CD4-positive, alpha-beta T cell (primary cell): Measurements from ENCODE around the gene GNB3. TPM values are rescaled to one million over a fixed set of nuclear protein-coding genes. Genes with fewer than 3 reads are reported as not detected.

ENCODE experiments used
- ATAC-seq: fragments of 200-7000 bp; cut with Tn5 transposase; one replicate; pipeline ENCODE4 v1.10.0; 2022; ENCODE audit warnings: mild to moderate bottlenecking; ENCODE audit not compliant: poor library complexity
- CTCF ChIA-PET: fragments of 350-600 bp; sonication (Branson Sonifier 250); formaldehyde crosslinking; loops from one replicate; lab custom pipeline; 2021; ENCODE audit warnings: antibody characterized with exemption, inconsistent platforms; lab: Charles Lee
- POLR2A ChIA-PET: fragments of 350-600 bp; sonication (Branson Sonifier 250); formaldehyde crosslinking; loops from one replicate; lab custom pipeline; 2021; ENCODE audit warnings: antibody characterized with exemption, inconsistent platforms; lab: Charles Lee
- DNase-seq, 14 experiments: peaks; one replicate each; pipeline ENCODE4 v3.0.0-alpha.2; 2013 to 2020; ENCODE audit warnings: mixed read lengths in 2 of 14
- H3K27ac ChIP-seq, 2 donors: one replicate each; pipeline versions ENCODE4 v1.5.1 to v1.7.0; 2013; ENCODE audit warnings: low read length in 2 of 2, low read depth in 1 of 2, mild to moderate bottlenecking in 1 of 2
- H3K27me3 ChIP-seq, 2 experiments: 1 replicate in 1 of 2; 2 replicates in 1 of 2; pipeline versions ENCODE4 v1.6.1 to v1.7.0; 2013; ENCODE audit warnings: low read length in 2 of 2, control low read depth in 1 of 2, mild to moderate bottlenecking in 1 of 2, moderate library complexity in 1 of 2; ENCODE audit not compliant: insufficient read depth in 2 of 2, control insufficient read depth in 1 of 2
- H3K36me3 ChIP-seq: one replicate; pipeline ENCODE4 v1.6.1; 2013; ENCODE audit warnings: low read length, control low read depth; ENCODE audit not compliant: insufficient read depth
- H3K4me1 ChIP-seq: one replicate; pipeline ENCODE4 v1.6.1; 2013; ENCODE audit warnings: low read length, control low read depth; ENCODE audit not compliant: insufficient read depth
- H3K4me3 ChIP-seq: one replicate; pipeline ENCODE4 v1.5.1; 2013; ENCODE audit warnings: mild to moderate bottlenecking, low read length, moderate library complexity
- H3K9me3 ChIP-seq, 2 experiments: 1 replicate in 1 of 2; 2 replicates in 1 of 2; pipeline versions ENCODE4 v1.6.1 to v1.7.0; 2013; ENCODE audit warnings: low read length in 2 of 2, mild to moderate bottlenecking in 2 of 2, control low read depth in 1 of 2, moderate library complexity in 1 of 2; ENCODE audit not compliant: control insufficient read depth in 1 of 2, insufficient read depth in 1 of 2
- H3K27ac Mint-ChIP-seq: one replicate; pipeline ENCODE4 v1.8.0; 2020; ENCODE audit warnings: mixed read lengths
- H3K27me3 Mint-ChIP-seq: one replicate; pipeline ENCODE4 v1.8.0; 2021; ENCODE audit warnings: mixed read lengths
- H3K36me3 Mint-ChIP-seq: one replicate; pipeline ENCODE4 v1.8.0; 2021; ENCODE audit warnings: low read depth, mixed read lengths
- H3K4me1 Mint-ChIP-seq: one replicate; pipeline ENCODE4 v1.8.0; 2021; ENCODE audit warnings: low read depth, mixed read lengths
- H3K4me3 Mint-ChIP-seq: one replicate; pipeline ENCODE4 v1.8.0; 2020; ENCODE audit warnings: mild to moderate bottlenecking, mixed read lengths
- H3K9me3 Mint-ChIP-seq: one replicate; pipeline ENCODE4 v1.8.0; 2020; ENCODE audit warnings: mixed read lengths
- intact Hi-C, 2 experiments: fragments of 100-400 bp; cut with DNase I in 1 of 2; cut with micrococcal nuclease in 1 of 2; formaldehyde crosslinking; loops; one replicate each; pipeline versions ENCODE4 v1.15.1 to v1.9.0; 2023 to 2025; cut with DNase I, micrococcal nuclease
- total RNA-seq, 174 experiments: library from RNA in 2 of 174; stranded (reverse) in 2 of 174; gene quantifications; one replicate each; pipeline ENCODE4 v1.2.3 and lab custom pipeline; 2021 to 2026
- TF ChIP-seq, protein P1 (sequence below): fragments of 200-600 bp; IDR thresholded peaks from one replicate; pipeline ENCODE4 v1.8.0; 2022; ENCODE audit warnings: antibody characterized with exemption, mild to moderate bottlenecking

The GNB3 gene
- total RNA-seq, 2 experiments from 2014 or later, result 0.75 to 0.85 TPM

DNA sequence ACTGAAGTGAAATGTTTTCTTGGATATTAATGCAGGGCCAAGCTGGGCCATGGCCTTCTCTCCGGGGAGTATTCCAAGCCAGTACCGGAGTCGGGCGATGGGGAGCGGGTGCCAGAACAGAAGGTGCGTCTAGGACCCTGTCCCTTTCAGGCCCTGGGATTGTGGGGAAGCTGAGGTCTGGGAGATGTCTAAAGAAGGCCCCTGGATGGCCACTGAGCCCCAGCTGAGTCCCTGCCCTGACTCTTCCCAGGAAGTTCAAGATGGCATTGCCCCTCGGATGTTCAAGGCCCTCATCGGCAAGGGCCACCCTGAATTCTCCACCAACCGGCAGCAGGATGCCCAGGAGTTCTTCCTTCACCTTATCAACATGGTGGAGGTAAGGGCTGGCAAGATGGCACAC, 19.4 kb downstream of the GNB3 start:
- Mint-ChIP-seq H3K4me3 (no peak overlapping the region), H3K27me3 (no peaks in the 10 kb centered on the region), H3K4me1 (peaks cover 15% of the 10 kb centered on the region), H3K36me3 (peaks cover 91% of the 10 kb centered on the region), H3K9me3 (no peaks in the 10 kb centered on the region), H3K27ac (no peak overlapping the region)
- intact Hi-C loops, result no loop called here
- Histone ChIP-seq H3K9me3 (no peaks in the 10 kb centered on the region), H3K4me3 (no peak overlapping the region), H3K4me1 (peaks cover 5% of the 10 kb centered on the region), H3K36me3 (peaks cover 93% of the 10 kb centered on the region), H3K27ac (no peak overlapping the region), H3K27me3 (no peaks in the 10 kb centered on the region)
- DNase-seq (peak in 1 of 14 experiments; percentile 12), ATAC-seq (no peak)
- CTCF ChIA-PET, result interaction anchor here (1.0 to 1.5 kb wide), 2 partner anchors 12 to 105 kb away, joined by 3 to 4 read pairs; partner anchors contain the start of gene SPSB2
- TF ChIP-seq, protein P1, sequence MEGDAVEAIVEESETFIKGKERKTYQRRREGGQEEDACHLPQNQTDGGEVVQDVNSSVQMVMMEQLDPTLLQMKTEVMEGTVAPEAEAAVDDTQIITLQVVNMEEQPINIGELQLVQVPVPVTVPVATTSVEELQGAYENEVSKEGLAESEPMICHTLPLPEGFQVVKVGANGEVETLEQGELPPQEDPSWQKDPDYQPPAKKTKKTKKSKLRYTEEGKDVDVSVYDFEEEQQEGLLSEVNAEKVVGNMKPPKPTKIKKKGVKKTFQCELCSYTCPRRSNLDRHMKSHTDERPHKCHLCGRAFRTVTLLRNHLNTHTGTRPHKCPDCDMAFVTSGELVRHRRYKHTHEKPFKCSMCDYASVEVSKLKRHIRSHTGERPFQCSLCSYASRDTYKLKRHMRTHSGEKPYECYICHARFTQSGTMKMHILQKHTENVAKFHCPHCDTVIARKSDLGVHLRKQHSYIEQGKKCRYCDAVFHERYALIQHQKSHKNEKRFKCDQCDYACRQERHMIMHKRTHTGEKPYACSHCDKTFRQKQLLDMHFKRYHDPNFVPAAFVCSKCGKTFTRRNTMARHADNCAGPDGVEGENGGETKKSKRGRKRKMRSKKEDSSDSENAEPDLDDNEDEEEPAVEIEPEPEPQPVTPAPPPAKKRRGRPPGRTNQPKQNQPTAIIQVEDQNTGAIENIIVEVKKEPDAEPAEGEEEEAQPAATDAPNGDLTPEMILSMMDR, result no peak
- POLR2A ChIA-PET, result interaction anchor here (1.2 kb wide), 1 partner anchor 8 kb away, joined by 3 read pairs; the partner anchor contains the start of gene USP5

DNA sequence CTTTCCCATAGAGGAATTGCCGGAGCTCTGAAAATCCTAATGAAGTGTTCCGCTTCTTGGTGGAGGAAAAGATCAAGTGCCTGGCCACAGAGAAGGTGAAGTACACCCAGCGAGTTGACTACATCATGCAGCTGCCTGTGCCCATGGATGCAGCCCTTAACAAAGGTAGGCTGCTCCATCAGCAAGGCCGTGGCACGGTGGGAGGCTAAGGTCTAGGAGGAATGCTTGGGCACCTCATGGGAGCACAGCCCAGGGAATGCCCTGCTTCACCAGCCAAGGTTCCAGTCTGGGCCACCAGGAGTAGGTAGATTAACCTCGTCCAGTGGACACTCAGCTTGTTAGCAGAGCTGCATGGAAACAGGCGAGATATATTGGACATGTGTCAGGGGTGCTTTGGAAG, 20.2 kb downstream of the GNB3 start:
- Histone ChIP-seq H3K27ac (no peak overlapping the region), H3K27me3 (no peaks in the 10 kb centered on the region), H3K4me1 (no peaks in the 10 kb centered on the region), H3K4me3 (no peak overlapping the region), H3K9me3 (no peaks in the 10 kb centered on the region), H3K36me3 (peaks cover 86% of the 10 kb centered on the region)
- Mint-ChIP-seq H3K27ac (no peak overlapping the region), H3K36me3 (peaks cover 91% of the 10 kb centered on the region), H3K4me1 (peaks cover 12% of the 10 kb centered on the region), H3K27me3 (no peaks in the 10 kb centered on the region), H3K9me3 (no peaks in the 10 kb centered on the region), H3K4me3 (peak overlapping the region; percentile 38)
- TF ChIP-seq, protein P1, result no peak
- ChIA-PET POLR2A (interaction anchor here (1.2 kb wide), 1 partner anchor 9 kb away, joined by 3 read pairs; the partner anchor contains the start of gene USP5), CTCF (interaction anchor here (1.5 kb wide), 1 partner anchor 11 kb away, joined by 4 read pairs; the partner anchor contains the start of gene SPSB2)
- DNase-seq, result peak in 1 of 14 experiments; percentile 13
- no peak for ATAC-seq
- intact Hi-C loops, result no loop called here

DNA sequence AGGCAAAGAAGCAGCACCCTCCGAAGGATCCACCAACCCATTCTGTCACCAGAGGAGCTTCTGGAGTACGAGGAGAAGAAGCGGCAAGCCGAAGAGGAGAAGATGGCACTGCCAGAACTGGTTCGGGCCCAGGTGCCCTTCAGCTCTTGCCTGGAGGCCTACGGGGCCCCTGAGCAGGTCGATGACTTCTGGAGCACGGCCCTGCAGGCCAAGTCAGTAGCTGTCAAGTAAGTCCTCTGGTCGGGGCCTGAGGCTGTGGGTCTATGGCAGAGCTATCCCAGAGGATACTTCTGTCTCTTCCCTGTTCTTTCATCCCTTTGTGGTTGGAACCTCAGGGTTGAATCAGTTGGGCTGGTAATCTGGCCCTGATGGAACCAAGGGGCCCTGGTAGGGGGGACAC, 20.7 kb downstream of the GNB3 start:
- Mint-ChIP-seq H3K36me3 (peaks cover 86% of the 10 kb centered on the region), H3K4me1 (peaks cover 11% of the 10 kb centered on the region), H3K4me3 (peak overlapping the region; percentile 38), H3K9me3 (no peaks in the 10 kb centered on the region), H3K27me3 (no peaks in the 10 kb centered on the region), H3K27ac (no peak overlapping the region)
- no peak overlapping the region for H3K27ac ChIP-seq
- H3K4me3 ChIP-seq, result no peak overlapping the region
- no peaks in the 10 kb centered on the region for H3K9me3 ChIP-seq
- POLR2A ChIA-PET, result interaction anchor here (0.8 kb wide), 1 partner anchor 82 kb away, joined by 4 read pairs; the partner anchor contains the start of genes C12orf57 and RNU7-1
- ATAC-seq (no peak), DNase-seq (peak in 1 of 14 experiments; percentile 18)
- H3K27me3 ChIP-seq, result no peaks in the 10 kb centered on the region
- peaks cover 81% of the 10 kb centered on the region for H3K36me3 ChIP-seq
- CTCF ChIA-PET, result interaction anchor here (0.9 kb wide), 1 partner anchor 11 kb away, joined by 6 read pairs; the partner anchor contains the start of gene SPSB2
- peaks cover 3% of the 10 kb centered on the region for H3K4me1 ChIP-seq
- intact Hi-C loops, result no loop called here
- TF ChIP-seq, protein P1, result no peak
